Left renal cortex interstitium (tissue), 4 donors: ENCODE measurements around the gene CD7. TPM values are rescaled to one million over a fixed set of nuclear protein-coding genes. Genes with fewer than 3 reads are reported as not detected.

ENCODE experiments used
- DNase-seq, 4 donors: peaks; one replicate each; pipeline ENCODE4 v3.0.0-alpha.2; 2013; ENCODE audit warnings: low read depth in 4 of 4, low spot score in 2 of 4, missing footprints in 1 of 4
- polyA plus RNA-seq, 4 donors: library from polyadenylated mRNA; unstranded; fragments of 120-200 nt; gene quantifications; one replicate each; pipeline ENCODE4 v1.2.1, GENCODE V29; 2013; ENCODE audit not compliant: insufficient read length in 4 of 4

The CD7 gene
- polyA plus RNA-seq, 4 donors, result 0.17 to 0.65 (median 0.37) TPM

GRCh38 chr17:82316651-82317393 lies 586 bp downstream of the CD7 start:
- no peak for DNase-seq

- no peak for DNase-seq
These were observed 1.6 kb downstream of the CD7 start for GRCh38 chr17:82315703-82316358.

DNA sequence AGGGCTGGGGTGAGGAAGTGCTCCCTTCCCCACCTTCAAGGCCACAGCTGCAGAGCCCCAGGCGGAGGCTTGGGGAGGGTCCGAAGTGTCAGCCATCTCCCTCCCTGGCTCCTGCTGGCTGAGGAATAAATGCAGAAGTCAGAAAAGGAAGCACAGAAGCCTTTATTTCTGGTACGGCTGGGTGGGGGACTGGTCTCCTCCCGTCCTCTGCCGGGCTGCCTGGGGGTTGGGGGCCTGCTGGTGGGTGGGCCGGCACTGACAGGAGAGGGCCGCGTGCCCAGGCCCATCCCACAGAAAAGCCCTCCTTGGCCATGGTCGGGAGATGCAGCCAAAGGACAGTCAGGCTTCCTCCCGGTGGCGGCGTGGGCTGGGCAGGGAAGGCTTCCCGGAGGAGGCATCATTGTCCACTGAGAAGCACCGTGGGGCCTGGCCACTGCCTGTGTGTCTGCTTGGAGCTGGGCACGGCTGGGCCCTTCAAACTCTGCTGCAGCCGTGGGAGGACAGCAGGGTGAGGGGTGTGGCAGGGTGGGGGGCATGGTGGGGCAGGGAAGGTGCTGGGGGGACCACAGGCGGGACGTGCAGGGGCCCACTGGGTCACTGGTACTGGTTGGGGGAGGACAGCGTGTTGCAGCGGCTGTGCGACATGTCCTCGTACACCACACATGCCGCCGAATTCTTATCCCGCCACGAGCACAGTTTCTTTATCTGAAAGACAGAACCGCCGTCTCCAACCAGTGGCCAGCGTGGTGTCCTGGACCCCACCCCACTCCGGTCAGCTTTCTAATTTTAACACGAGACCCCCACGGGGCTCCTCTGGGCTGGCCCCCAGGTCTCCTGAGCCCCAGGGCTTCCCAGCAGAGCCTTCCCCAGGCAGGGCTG lies 2.4 kb downstream of the CD7 start:
- DNase-seq, result no peak

- DNase-seq, result no peak
These were observed 3.2 kb downstream of the CD7 start for GRCh38 chr17:82314012-82314726.

GRCh38 chr17:82313195-82314011 lies 4.0 kb downstream of the CD7 start:
- DNase-seq, result no peak

GRCh38 chr17:82311971-82312370 lies 5.4 kb downstream of the CD7 start:
- DNase-seq, result no peak

DNA sequence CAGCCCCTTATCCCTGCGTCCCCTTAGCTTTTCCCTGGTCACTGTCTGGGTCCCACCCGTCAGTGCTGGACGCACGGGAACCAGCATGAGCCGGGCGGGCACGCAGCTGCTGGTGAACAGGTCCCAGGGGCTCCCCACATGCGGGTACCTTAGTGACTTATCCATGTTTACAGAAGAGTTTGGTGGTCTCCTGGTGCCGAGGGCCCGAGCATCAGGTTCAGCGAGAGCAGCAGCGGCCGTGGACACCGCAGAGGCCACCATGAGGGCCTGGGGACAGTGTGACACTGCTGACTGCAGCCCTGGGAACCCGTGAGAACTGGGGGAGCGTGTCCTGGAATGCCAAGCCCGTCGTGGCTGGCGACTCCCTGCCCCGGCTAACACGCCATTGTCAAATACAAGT lies 6.5 kb downstream of the CD7 start:
- DNase-seq, result no peak

DNA sequence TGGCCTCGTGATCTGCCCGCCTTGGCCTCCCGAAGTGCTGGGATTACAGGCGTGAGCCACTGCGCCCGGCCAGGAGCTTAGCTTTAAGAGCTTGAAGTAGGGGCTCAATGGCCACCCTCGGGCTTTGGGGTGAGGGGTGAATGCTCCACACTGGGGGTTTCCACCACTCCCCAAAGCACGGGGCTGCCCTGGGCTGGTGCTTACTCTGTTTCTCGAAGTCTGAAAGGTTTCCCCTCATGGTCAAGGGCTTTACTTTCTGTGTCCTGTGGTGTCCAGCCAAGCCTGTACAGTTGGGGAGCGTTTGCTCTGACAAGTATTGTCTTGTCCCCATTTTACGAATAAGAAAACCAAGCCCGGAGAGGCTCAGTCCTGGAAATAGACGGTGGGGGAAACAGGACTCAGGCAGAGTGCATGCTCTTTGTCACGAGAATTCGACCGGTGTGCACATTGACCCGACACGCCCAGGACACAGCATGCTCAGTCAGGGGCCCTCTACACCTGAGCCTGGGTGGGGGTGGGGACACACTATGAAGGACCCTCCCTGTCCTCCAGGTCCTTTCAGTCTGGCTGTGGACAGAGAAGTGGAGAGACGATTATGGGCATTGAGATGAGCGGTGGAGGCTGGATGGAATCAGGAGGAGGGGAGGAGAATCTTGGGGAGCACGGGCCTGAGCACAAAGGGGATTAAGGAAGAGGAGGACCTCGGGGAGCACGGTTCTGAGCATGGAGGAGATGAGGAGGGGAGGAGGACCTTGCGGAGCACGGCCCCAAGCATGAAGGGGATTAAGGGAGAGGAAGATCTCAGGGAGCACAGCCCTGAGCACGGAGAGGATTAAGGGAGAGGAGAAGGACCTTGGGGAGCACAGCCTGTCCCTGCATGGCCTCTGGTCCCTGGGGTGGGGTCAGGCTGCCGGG lies 7.5 kb downstream of the CD7 start:
- no peak for DNase-seq

DNA sequence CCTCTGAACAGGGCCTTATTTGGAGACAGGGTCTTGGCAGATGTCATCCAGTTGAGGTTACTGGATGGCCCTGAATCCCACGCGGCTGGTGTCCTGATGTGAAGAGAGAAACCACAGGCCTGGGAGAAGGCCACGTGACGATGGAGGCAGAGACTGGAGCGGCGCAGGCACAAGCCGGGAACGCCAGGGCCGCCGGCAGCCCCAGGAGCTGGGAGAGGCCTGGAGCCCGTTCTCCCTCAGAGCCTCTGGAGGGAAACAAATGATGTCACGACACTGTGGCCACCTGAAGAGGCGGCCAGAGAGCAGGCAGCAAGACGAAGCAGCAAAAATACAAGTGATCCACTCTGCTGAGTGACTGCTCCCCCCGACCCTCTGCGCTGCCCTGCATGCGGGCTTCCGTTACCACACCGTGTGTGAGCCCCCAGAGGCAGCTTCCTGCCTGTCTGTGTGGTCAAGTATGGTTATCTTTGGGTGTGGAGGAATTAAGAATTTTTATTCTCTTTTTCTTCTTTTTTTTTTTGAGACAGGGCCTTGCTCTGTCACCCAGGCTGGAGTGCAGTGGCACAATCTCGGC lies 11.6 kb downstream of the CD7 start:
- no peak for DNase-seq

DNA sequence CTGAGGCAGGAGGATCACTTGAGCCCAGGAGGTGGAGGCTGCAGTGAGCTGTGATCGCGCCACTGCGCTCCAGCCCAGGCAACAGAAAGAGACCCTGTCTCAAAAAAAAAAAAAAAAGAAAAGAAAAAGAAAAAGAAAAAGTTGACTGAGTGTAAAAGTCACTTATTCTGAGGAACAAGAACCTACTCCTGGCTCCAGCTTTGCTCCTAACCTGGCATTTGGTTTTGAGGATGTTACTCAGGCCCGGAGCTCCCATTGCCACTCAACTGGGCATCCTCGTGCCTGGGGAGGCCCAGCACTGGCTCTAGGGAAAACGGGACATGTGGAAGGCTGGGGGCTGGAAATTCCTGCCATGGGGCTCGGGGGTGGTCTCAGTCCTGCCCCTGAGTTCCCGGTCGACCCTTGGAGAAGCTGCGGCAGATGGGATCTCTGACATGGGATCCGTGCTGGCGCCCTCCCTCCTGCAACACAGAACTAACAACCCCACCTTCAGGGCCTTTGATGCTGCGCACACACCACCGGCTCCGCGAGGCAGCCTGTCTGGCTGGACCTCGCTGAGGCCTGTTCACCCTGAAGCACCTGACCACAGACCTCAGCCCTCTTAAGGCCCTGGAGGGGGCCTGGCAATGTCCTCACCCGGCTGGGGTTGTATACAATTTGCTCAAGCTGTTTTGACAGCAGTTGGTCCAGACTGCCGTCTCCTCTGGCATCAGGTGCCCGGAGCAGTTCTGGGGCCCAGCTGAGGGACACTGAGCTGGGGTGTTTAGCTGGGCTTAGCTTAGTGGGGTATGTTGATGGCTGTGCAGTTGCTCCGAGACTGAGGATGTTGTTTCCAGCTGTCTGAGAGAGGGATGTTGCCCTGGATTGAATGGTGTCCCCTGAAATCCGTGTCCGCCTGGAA lies 12.3 kb downstream of the CD7 start:
- DNase-seq, result no peak

GRCh38 chr17:82303944-82304808 lies 13.2 kb downstream of the CD7 start:
- DNase-seq, result no peak

GRCh38 chr17:82302991-82303943 lies 14.1 kb downstream of the CD7 start:
- DNase-seq, result no peak

DNA sequence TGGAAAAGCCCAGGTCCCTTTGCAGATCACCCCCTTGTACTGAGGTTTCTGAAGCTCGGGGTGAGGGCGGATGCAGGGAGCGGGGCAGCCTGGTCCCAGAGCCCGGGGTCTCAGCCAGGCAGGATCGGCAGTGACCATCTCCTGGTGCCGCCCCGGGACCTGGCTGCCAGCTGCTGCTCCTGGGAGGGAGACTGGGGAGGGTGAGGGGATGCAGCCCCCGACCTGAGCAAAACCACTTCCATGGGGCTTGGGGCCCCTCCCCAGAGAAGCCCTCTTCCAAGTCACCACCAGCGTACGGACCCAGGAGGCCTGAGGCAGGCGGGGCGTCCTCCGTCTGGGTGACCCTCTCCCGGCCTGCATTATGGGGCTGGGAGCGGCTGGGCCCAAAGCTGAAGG lies 14.8 kb downstream of the CD7 start:
- no peak for DNase-seq

DNA sequence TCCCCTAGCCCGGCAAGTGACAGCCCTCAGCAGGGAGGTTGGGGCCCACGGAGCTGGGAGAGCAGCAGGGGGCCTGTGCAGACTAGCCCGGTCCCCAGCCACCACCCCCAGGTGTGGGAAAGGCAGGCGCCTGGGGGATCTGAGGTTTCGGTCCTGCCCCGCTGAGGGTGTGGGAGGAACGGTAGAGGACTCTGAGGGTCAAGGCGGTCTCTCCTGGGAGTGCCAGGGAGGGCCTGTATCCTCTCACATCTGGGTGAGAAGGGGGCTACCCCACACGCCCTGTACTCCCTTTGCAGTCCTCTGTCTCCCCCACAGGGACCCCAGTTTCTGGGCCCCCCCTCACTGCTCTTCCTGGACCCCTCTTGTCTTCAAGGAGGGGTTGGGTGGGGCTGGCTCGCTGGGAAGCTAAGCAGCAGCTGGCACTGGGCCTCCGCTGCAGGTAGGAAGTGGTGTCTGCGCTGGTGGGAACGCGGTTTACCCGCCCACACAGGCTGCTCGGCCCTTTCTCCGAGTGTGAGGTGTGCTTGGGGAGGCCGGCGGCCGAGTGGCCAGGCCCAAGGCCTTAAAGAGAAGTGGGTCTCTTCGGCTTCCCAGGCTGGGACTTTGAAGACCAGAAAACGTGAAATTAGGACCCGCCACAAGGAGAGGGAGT lies 15.4 kb downstream of the CD7 start:
- no peak for DNase-seq
